NCI-H1417 (cell line): Measurements from ENCODE around the gene PCGF5.

Experiments
- DNase-seq, 3 experiments: peaks; one replicate each; lab custom pipeline; 2025; lab: John Stamatoyannopoulos, UW

Gene PCGF5

DNA sequence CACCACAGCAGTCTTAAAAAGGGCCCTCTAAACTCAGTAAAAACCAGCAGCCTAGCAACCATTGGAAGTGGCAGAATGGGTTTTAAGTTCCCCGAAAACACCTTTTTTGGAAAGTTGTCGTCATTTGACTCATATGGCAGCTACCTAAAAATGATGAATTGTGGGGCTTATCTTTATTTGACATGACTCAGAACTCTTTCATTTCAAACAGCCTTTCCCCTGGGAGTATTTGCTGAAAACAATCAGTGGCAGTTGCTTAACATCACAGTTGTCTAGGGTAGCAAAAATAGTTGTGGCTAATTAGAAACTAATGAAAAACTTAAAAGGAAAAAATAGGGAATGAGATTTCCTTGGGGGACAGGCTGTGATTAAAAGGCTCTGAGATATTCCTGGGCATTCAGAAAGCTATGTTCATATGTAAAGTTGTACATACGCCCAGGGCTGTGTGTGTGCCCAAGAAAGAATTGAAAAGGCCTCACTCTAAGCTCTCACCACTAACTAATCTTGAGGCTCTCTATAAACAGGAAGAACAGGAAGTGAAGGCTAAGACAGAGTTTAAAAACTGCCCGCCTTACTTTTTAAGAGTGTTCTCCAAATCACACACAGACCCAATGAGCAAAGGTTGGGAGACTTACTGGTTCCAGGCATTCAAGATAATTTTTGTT lies 108.0 kb downstream of the PCGF5 start:
- no peak for DNase-seq
